HCT116 (cell line): ENCODE results near the gene DHDH. TPM values are rescaled to one million over a fixed set of nuclear protein-coding genes. Genes with fewer than 3 reads are reported as not detected.

Source experiments
- ATAC-seq: fragments of 200-7000 bp; cut with Tn5 transposase; 2 replicates; pipeline ENCODE4 v1.9.1; 2020; ENCODE audit warnings: mild to moderate bottlenecking, moderate library complexity
- BruUV-seq: library from RNA; stranded (reverse); fragments of 400-500 nt; replicated peaks from 2 replicates; lab custom pipeline; 2021; lab: Mats Ljungman, UMichigan
- CTCF ChIA-PET: fragments of 300-600 bp; sonication (Branson Sonifier 250); formaldehyde crosslinking; loops from one replicate; lab custom pipeline; 2021; ENCODE audit warnings: antibody characterized with exemption; lab: Charles Lee
- POLR2A ChIA-PET: fragments of 300-600, 350-600 bp; sonication (Branson Sonifier 250); formaldehyde crosslinking; loops from one replicate; lab custom pipeline; 2021; ENCODE audit warnings: antibody characterized with exemption; lab: Charles Lee
- RAD21 ChIA-PET, 2 experiments: fragments of 300-600 bp; sonication (Branson Sonifier 250); formaldehyde crosslinking; loops; one replicate each; lab custom pipeline; 2023; ENCODE audit warnings: low total read pairs in 2 of 2; ENCODE audit not compliant: uncharacterized antibody in 2 of 2, unreplicated experiment in 2 of 2, low non-redundant PET in 1 of 2; lab: Charles Lee
- DNase-seq: peaks from one replicate; pipeline ENCODE4 v3.0.0-alpha.2; 2010; ENCODE audit warnings: low read depth, low spot score
- H2AFZ ChIP-seq: fragments of 200-600 bp; shearing (Covaris generic), sonication (generic); 2 replicates; pipeline ENCODE4 v1.6.1; 2017; ENCODE audit warnings: low read depth, mixed run types, mixed read lengths, antibody characterized with exemption, low read length; ENCODE audit not compliant: poor library complexity, severe bottlenecking
- H3K27ac ChIP-seq: 2 replicates; pipeline ENCODE4 v1.5.1; 2012; ENCODE audit warnings: low read depth, low read length
- H3K27me3 ChIP-seq: fragments of 200-600 bp; sonication (generic); 2 replicates; pipeline ENCODE4 v1.6.1; 2016; ENCODE audit warnings: mixed run types, low read length, mixed read lengths; ENCODE audit not compliant: insufficient read depth
- H3K36me3 ChIP-seq, 2 experiments: fragments of 200-500 bp in 1 of 2; fragments of 200-600 bp in 1 of 2; sonication (Bioruptor generic) in 1 of 2; sonication (generic) in 1 of 2; 2 replicates each; pipeline versions ENCODE4 v1.5.1 to v1.6.1; 2014 to 2016; ENCODE audit warnings: low read length in 2 of 2, inconsistent platforms in 1 of 2, mixed read lengths in 1 of 2, mixed run types in 1 of 2; ENCODE audit not compliant: insufficient read depth in 2 of 2, control insufficient read depth in 1 of 2
- H3K4me1 ChIP-seq, 2 experiments: fragments of 200-600 bp in 1 of 2; sonication (generic) in 1 of 2; 2 replicates each; pipeline versions ENCODE4 v1.5.1 to v1.6.1; 2012 to 2017; ENCODE audit warnings: low read length in 2 of 2, inconsistent platforms in 1 of 2, mild to moderate bottlenecking in 1 of 2, mixed read lengths in 1 of 2, mixed run types in 1 of 2, moderate library complexity in 1 of 2; ENCODE audit not compliant: insufficient read depth in 2 of 2, control insufficient read depth in 1 of 2
- H3K4me2 ChIP-seq: fragments of 200-600 bp; sonication (generic); 2 replicates; pipeline ENCODE4 v1.6.1; 2017; ENCODE audit warnings: mixed run types, low read length, mixed read lengths
- H3K4me3 ChIP-seq, 2 experiments: fragments of 200-600 bp in 1 of 2; sonication (generic) in 1 of 2; replicated peaks in 1 of 2; 2 replicates each; pipeline ENCODE4 v1.5.1; 2011 to 2016; ENCODE audit warnings: low read length in 2 of 2, control low read depth in 1 of 2, low read depth in 1 of 2, mild to moderate bottlenecking in 1 of 2, mixed read lengths in 1 of 2, mixed run types in 1 of 2
- H3K79me2 ChIP-seq: fragments of 200-600 bp; sonication (generic); 2 replicates; pipeline ENCODE4 v1.6.1; 2017; ENCODE audit warnings: mild to moderate bottlenecking, mixed run types, low read length, moderate library complexity, mixed read lengths; ENCODE audit not compliant: insufficient read depth
- H3K9ac ChIP-seq: fragments of 200-600 bp; sonication (generic); 2 replicates; pipeline ENCODE4 v1.6.1; 2016; ENCODE audit warnings: low read length, mixed read lengths
- H3K9me2 ChIP-seq: fragments of 200-600 bp; sonication (generic), shearing (Covaris generic); 2 replicates; pipeline ENCODE4 v1.6.1; 2017; ENCODE audit warnings: mixed run types, mild to moderate bottlenecking, moderate library complexity; ENCODE audit not compliant: insufficient read depth
- H3K9me3 ChIP-seq, 2 experiments: fragments of 200-500 bp in 1 of 2; fragments of 200-600 bp in 1 of 2; sonication (Bioruptor generic) in 1 of 2; sonication (generic) in 1 of 2; 2 replicates each; pipeline ENCODE4 v1.6.1; 2014 to 2017; ENCODE audit warnings: low read length in 2 of 2, mixed read lengths in 2 of 2, inconsistent platforms in 1 of 2, low read depth in 1 of 2, mild to moderate bottlenecking in 1 of 2, mixed run types in 1 of 2, moderate library complexity in 1 of 2; ENCODE audit not compliant: control insufficient read depth in 1 of 2, insufficient read depth in 1 of 2
- H4K20me1 ChIP-seq: fragments of 200-600 bp; sonication (generic), shearing (Covaris generic); 2 replicates; pipeline ENCODE4 v1.6.1; 2017; ENCODE audit warnings: mixed run types, mild to moderate bottlenecking, moderate library complexity; ENCODE audit not compliant: insufficient read depth
- CBX3 ChIP-seq: IDR thresholded peaks from 2 replicates; pipeline ENCODE4 v1.6.1; 2012; ENCODE audit warnings: low read depth
- CEBPB ChIP-seq: IDR thresholded peaks from 2 replicates; pipeline ENCODE4 v1.6.1; 2012; ENCODE audit warnings: low read depth
- CTCF ChIP-seq, 3 experiments: fragments of 200-600 bp in 1 of 3; sonication (generic) in 1 of 3; IDR thresholded peaks in 2 of 3; conservative IDR thresholded peaks in 1 of 3; 2 replicates each; pipeline ENCODE4 v1.5.1; 2012 to 2017; ENCODE audit warnings: low read depth in 2 of 3, low read length in 2 of 3, antibody characterized with exemption in 1 of 3, borderline replicate concordance in 1 of 3, control low read depth in 1 of 3, mild to moderate bottlenecking in 1 of 3, mixed read lengths in 1 of 3, mixed run types in 1 of 3, moderate library complexity in 1 of 3; ENCODE audit not compliant: insufficient read depth in 1 of 3
- EGR1 ChIP-seq: IDR thresholded peaks from 2 replicates; pipeline ENCODE4 v1.6.1; 2012; ENCODE audit warnings: low read depth
- EZH2phosphoT487 ChIP-seq: fragments of 200-600 bp; IDR thresholded peaks from 2 replicates; pipeline ENCODE4 v1.6.1; 2018; ENCODE audit warnings: antibody characterized with exemption, borderline replicate concordance
- FOSL1 ChIP-seq: IDR thresholded peaks from 2 replicates; pipeline ENCODE4 v1.6.1; 2012; ENCODE audit warnings: low read depth
- JUND ChIP-seq: IDR thresholded peaks from 2 replicates; pipeline ENCODE4 v1.6.1; 2012
- MAX ChIP-seq: IDR thresholded peaks from 2 replicates; pipeline ENCODE4 v1.6.1; 2012
- POLR2A ChIP-seq: IDR thresholded peaks from 2 replicates; pipeline ENCODE4 v1.7.0; 2011; ENCODE audit warnings: borderline replicate concordance; ENCODE audit not compliant: insufficient read depth, insufficient read length; ENCODE audit errors: extremely low read depth
- REST ChIP-seq: IDR thresholded peaks from 2 replicates; pipeline ENCODE4 v1.6.1; 2012; ENCODE audit warnings: low read depth
- SIN3A ChIP-seq: IDR thresholded peaks from 2 replicates; pipeline ENCODE4 v1.6.1; 2012; ENCODE audit warnings: low read depth
- TCF7L2 ChIP-seq: IDR thresholded peaks from 2 replicates; pipeline ENCODE4 v1.7.0; 2011; ENCODE audit warnings: borderline replicate concordance, inconsistent platforms; ENCODE audit not compliant: insufficient read depth, insufficient read length; ENCODE audit errors: extremely low read depth
- YY1 ChIP-seq: IDR thresholded peaks from 2 replicates; pipeline ENCODE4 v1.6.1; 2011; ENCODE audit warnings: low read length, low read depth, moderate library complexity, mild to moderate bottlenecking; ENCODE audit not compliant: insufficient replicate concordance; ENCODE audit errors: extremely low read depth
- ZBTB33 ChIP-seq: IDR thresholded peaks from 2 replicates; pipeline ENCODE4 v1.6.1; 2011; ENCODE audit warnings: mild to moderate bottlenecking, low read length, moderate library complexity; ENCODE audit not compliant: insufficient replicate concordance; ENCODE audit errors: extremely low read depth
- intact Hi-C: fragments of 100-400 bp; cut with micrococcal nuclease; formaldehyde crosslinking; loops from 2 replicates; pipeline ENCODE4 v1.10.0; 2022
- total RNA-seq: library from RNA; stranded (reverse); gene quantifications from one replicate; pipeline ENCODE4 v1.2.1, GENCODE V29; 2021; ENCODE audit not compliant: unreplicated experiment

Gene DHDH
- total RNA-seq, 1 experiment from 2014 or later = 8.6 TPM

GRCh38 chr19:48990400-48990799, 56.9 kb downstream of the DHDH start:
- peaks cover 11% of the 10 kb centered on the region in 2 experiments; a peak in 2 of 4 replicates for H3K36me3 ChIP-seq
- no peaks in the 10 kb centered on the region for H3K9me3 ChIP-seq
- H4K20me1 ChIP-seq = no peaks in the 10 kb centered on the region
- RAD21 ChIA-PET = no interaction called here
- no peaks in the 10 kb centered on the region for H3K9me2 ChIP-seq
- no peak overlapping the region for H3K4me3 ChIP-seq
- no peak for TF ChIP-seq YY1
- no peak for TF ChIP-seq SIN3A
- no peak for TF ChIP-seq EGR1
- no peak for TF ChIP-seq FOSL1
- no peak for TF ChIP-seq EZH2phosphoT487
- no peak for TF ChIP-seq MAX
- TF ChIP-seq CTCF (IDR thresholded peaks at IDR 0.05 in 2 of 3, conservative IDR thresholded peaks at IDR 0.05 in 1 of 3; ENCODE audit: borderline replicate concordance in 1 of 3, insufficient read depth in 1 of 3, low read depth in 2 of 3, low read length in 2 of 3) = no peak
- TF ChIP-seq CEBPB = no peak
- no peak for TF ChIP-seq TCF7L2
- no peak for TF ChIP-seq POLR2A
- TF ChIP-seq CBX3 = no peak
- no peak for TF ChIP-seq ZBTB33
- no peak for TF ChIP-seq REST
- TF ChIP-seq JUND = no peak
- H3K9ac ChIP-seq = no peak overlapping the region
- DNase-seq = no peak
- H2AFZ ChIP-seq = no peak overlapping the region
- CTCF ChIA-PET = no interaction called here
- H3K79me2 ChIP-seq = peaks cover 43% of the 10 kb centered on the region
- intact Hi-C loops = no loop called here
- POLR2A ChIA-PET = no interaction called here
- no peak for ATAC-seq
- no peaks in the 10 kb centered on the region for H3K27me3 ChIP-seq
- no peak overlapping the region for H3K4me2 ChIP-seq
- peaks cover 11 to 19% of the 10 kb centered on the region in 2 experiments for H3K4me1 ChIP-seq
- BruUV-seq = no TSS peak
- H3K27ac ChIP-seq = no peak overlapping the region
